Thyroid gland (tissue), 4 donors: ENCODE data around the gene SLC66A1. TPM values are rescaled to one million over a fixed set of nuclear protein-coding genes. Genes with fewer than 3 reads are reported as not detected.

Experiments used
- DNase-seq, 2 donors: peaks; one replicate each; pipeline ENCODE4 v3.0.0-alpha.2; 2019
- H3K27ac ChIP-seq, 3 donors: fragments of 200-600 bp; sonication (generic); 1 replicate in 2 of 3; 2 replicates in 1 of 3; pipeline ENCODE4 v1.5.1; 2016 to 2019; ENCODE audit warnings: mild to moderate bottlenecking in 1 of 3, moderate library complexity in 1 of 3
- H3K27me3 ChIP-seq: fragments of 200-600 bp; sonication (generic); one replicate; pipeline ENCODE4 v1.5.1; 2019
- H3K36me3 ChIP-seq, 2 donors: fragments of 200-600 bp; sonication (generic); one replicate each; pipeline ENCODE4 v1.5.1; 2016 to 2019
- H3K4me1 ChIP-seq, 2 donors: fragments of 200-600 bp; sonication (generic); one replicate each; pipeline ENCODE4 v1.5.1; 2017 to 2019
- H3K4me3 ChIP-seq, 3 donors: fragments of 200-600 bp; sonication (generic); replicated peaks in 1 of 3; 1 replicate in 2 of 3; 2 replicates in 1 of 3; pipeline ENCODE4 v1.5.1; 2016; ENCODE audit warnings: mild to moderate bottlenecking in 1 of 3
- H3K9me3 ChIP-seq: fragments of 200-600 bp; sonication (generic); one replicate; pipeline ENCODE4 v1.5.1; 2017
- POLR2A ChIP-seq, 2 donors: fragments of 450-650 bp; IDR thresholded peaks; one replicate each; pipeline ENCODE4 v1.6.1; 2017; ENCODE audit warnings: antibody characterized with exemption in 2 of 2, mild to moderate bottlenecking in 2 of 2, moderate library complexity in 1 of 2
- WGBS, 2 donors: methylation state at CpG; one replicate each; pipeline ENCODE4 v1.1.5; 2017; 5-methylcytosine and 5-hydroxymethylcytosine counted together
- intact Hi-C: fragments of 100-400 bp; cut with DNase I; formaldehyde crosslinking; loops from one replicate; pipeline ENCODE4 v1.15.1; 2023
- total RNA-seq, 4 donors: library from RNA; depleted of rRNA; stranded (reverse); fragments of >200 nt; gene quantifications; one replicate each; pipeline ENCODE4 v1.2.3, GENCODE V29; 2016
- TF ChIP-seq, protein P1 (sequence below), 6 experiments: fragments of 200-600 bp in 3 of 6; fragments of 450-650 bp in 3 of 6; sonication (generic) in 3 of 6; IDR thresholded peaks; one replicate each; pipeline ENCODE4 v1.5.1; 2016 to 2019; ENCODE audit warnings: antibody characterized with exemption in 6 of 6, mild to moderate bottlenecking in 2 of 6, inconsistent platforms in 1 of 6, moderate library complexity in 1 of 6

SLC66A1 gene
- total RNA-seq, 4 donors from 2014 or later, result 17.6 to 24.6 (median 17.8) TPM

DNA sequence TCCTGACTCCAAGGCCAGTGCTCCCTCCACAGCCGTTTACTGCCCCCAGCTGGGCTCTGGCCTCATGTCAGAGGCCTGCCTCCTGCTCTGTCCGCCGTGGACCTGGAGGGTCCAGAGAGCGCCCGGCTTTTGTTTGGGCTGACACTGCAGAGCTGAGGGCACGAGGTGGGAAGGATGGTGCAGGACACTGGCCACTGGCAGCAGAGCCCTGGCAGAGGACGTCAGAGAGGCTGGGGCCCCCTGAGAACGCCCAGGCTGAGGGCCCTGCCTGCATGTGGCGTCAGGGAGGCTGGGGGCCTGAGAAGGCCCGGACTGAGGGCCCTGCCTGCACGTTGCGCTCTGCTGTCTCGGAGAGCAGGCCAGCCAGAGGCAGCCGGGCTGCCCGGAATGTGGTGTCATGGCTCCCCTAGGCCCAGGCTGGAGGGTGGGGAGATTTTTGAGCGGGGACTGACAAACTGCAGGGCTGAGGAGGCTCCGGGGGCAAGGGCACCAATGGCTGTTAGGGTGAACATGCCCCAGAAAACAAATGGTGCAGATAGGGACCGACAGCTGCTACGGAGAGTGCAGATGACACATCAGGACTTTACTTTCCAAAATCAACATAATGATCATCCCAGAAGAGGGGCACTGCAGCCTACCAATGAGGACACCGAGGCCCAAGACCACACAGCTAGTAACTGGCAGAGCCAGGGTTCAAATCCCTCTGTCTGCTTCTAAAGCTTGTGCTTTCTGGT is 31.7 kb downstream of the SLC66A1 start:
- no peaks in the 10 kb centered on the region for H3K27me3 ChIP-seq
- peaks cover 29 to 42% of the 10 kb centered on the region in 2 donors for H3K36me3 ChIP-seq
- H3K27ac ChIP-seq, result no peak overlapping the region
- 88 to 91% methylated on average over 11 to 12 of the region's 20 CpGs for WGBS, 2 donors
- H3K9me3 ChIP-seq, result no peaks in the 10 kb centered on the region
- TF ChIP-seq, protein P1, sequence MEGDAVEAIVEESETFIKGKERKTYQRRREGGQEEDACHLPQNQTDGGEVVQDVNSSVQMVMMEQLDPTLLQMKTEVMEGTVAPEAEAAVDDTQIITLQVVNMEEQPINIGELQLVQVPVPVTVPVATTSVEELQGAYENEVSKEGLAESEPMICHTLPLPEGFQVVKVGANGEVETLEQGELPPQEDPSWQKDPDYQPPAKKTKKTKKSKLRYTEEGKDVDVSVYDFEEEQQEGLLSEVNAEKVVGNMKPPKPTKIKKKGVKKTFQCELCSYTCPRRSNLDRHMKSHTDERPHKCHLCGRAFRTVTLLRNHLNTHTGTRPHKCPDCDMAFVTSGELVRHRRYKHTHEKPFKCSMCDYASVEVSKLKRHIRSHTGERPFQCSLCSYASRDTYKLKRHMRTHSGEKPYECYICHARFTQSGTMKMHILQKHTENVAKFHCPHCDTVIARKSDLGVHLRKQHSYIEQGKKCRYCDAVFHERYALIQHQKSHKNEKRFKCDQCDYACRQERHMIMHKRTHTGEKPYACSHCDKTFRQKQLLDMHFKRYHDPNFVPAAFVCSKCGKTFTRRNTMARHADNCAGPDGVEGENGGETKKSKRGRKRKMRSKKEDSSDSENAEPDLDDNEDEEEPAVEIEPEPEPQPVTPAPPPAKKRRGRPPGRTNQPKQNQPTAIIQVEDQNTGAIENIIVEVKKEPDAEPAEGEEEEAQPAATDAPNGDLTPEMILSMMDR (IDR thresholded peaks at IDR 0.05), result no peak
- no peak for TF ChIP-seq POLR2A (IDR thresholded peaks at IDR 0.05)
- no peak overlapping the region for H3K4me3 ChIP-seq
- H3K4me1 ChIP-seq, result peaks cover 0 to 6% of the 10 kb centered on the region in 2 donors
- DNase-seq, result no peak
- intact Hi-C loops, result loop anchor here (2.0 to 10.0 kb wide), 2 partner anchors 241 to 307 kb away; no protein-coding TSS in a partner anchor

DNA sequence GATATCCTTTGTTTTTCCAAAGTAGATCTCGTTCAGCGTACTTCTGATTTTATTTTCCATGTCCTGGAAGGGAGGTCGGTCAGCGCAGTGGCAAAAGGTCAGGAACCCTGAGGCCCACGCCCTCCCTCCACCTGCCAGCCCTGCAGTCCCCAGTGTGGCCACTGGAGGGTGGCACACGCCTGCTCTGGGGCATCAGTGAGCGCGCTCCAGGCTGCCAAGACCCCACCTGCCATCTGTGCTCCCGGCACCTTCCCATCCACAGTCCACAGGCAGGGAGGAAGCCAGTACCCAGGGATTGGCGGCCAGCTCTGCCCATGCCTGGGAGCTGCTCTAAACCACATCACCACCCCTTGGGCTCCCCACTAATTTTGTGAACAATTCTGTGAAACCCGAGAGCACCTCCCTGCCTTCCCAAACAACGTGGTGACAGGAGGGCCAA is 32.3 kb downstream of the SLC66A1 start:
- Histone ChIP-seq H3K36me3 (peaks cover 29 to 38% of the 10 kb centered on the region in 2 donors), H3K27me3 (no peaks in the 10 kb centered on the region), H3K27ac (no peak overlapping the region), H3K9me3 (no peaks in the 10 kb centered on the region), H3K4me1 (peaks cover 0 to 6% of the 10 kb centered on the region in 2 donors), H3K4me3 (no peak overlapping the region)
- peak; percentile 45 to 50 for DNase-seq
- intact Hi-C loops, result loop anchor here (10.0 kb wide), 1 partner anchor 240 kb away; no protein-coding TSS in a partner anchor
- WGBS, 2 donors, result 79 to 80% methylated on average over 12 of the region's 12 CpGs
- TF ChIP-seq, protein P1 (IDR thresholded peaks at IDR 0.05), result peak; percentile 42 to 82 (median 74)
- no peak for TF ChIP-seq POLR2A (IDR thresholded peaks at IDR 0.05)

DNA sequence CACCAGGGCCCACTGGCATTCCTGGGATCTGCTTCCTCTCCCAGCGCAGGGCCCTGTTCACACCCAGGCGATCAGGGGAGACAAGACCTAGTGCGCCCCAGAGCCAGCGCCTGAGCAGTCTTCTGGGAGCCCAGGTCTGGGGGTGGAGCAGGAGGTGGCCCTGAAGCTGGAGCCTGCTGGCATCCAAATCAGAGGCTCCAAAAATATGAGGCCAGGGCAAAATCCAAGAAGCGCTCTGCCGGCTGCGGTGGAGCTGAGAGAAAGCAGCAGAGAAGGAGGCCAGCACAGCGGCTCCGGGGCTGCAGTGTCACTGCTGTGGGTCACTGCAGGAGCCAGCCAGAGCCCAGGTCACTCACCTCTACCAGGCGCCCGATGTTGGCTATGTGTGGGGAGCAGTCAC is 32.7 kb downstream of the SLC66A1 start:
- Histone ChIP-seq H3K4me1 (peaks cover 0 to 6% of the 10 kb centered on the region in 2 donors), H3K9me3 (no peaks in the 10 kb centered on the region), H3K27me3 (no peaks in the 10 kb centered on the region), H3K27ac (no peak overlapping the region), H3K36me3 (peaks cover 29 to 33% of the 10 kb centered on the region in 2 donors), H3K4me3 (no peak overlapping the region)
- no peak for DNase-seq
- WGBS, 2 donors, result 98 to 100% methylated on average over 7 to 10 of the region's 11 CpGs
- intact Hi-C loops, result loop anchor here (10.0 kb wide), 1 partner anchor 240 kb away; no protein-coding TSS in a partner anchor
- no peak for TF ChIP-seq POLR2A (IDR thresholded peaks at IDR 0.05)
- TF ChIP-seq, protein P1 (IDR thresholded peaks at IDR 0.05), result no peak

- Histone ChIP-seq H3K4me1 (peaks cover 0 to 6% of the 10 kb centered on the region in 2 donors), H3K4me3 (no peak overlapping the region), H3K27ac (no peak overlapping the region), H3K36me3 (peaks cover 33% of the 10 kb centered on the region in 2 donors), H3K9me3 (no peaks in the 10 kb centered on the region), H3K27me3 (no peaks in the 10 kb centered on the region)
- no peak for TF ChIP-seq POLR2A (IDR thresholded peaks at IDR 0.05)
- TF ChIP-seq, protein P1 (IDR thresholded peaks at IDR 0.05), result no peak
- no peak for DNase-seq
- intact Hi-C loops, result loop anchor here (10.0 kb wide), 1 partner anchor 239 kb away; no protein-coding TSS in a partner anchor
- 71 to 90% methylated on average over 1 to 8 of the region's 8 CpGs for WGBS, 2 donors
Observed at GRCh38 chr1:19345391-19345790, 33.3 kb downstream of the SLC66A1 start.

GRCh38 chr1:19346026-19346425 is 33.9 kb downstream of the SLC66A1 start:
- no peaks in the 10 kb centered on the region for H3K27me3 ChIP-seq
- no peak overlapping the region for H3K27ac ChIP-seq
- peaks cover 0 to 6% of the 10 kb centered on the region in 2 donors for H3K4me1 ChIP-seq
- H3K36me3 ChIP-seq, result peaks cover 33% of the 10 kb centered on the region in 2 donors
- H3K4me3 ChIP-seq, result no peak overlapping the region
- H3K9me3 ChIP-seq, result no peaks in the 10 kb centered on the region
- DNase-seq, result no peak
- intact Hi-C loops, result loop anchor here (10.0 kb wide), 1 partner anchor 239 kb away; no protein-coding TSS in a partner anchor
- TF ChIP-seq POLR2A (IDR thresholded peaks at IDR 0.05), result no peak
- TF ChIP-seq, protein P1 (IDR thresholded peaks at IDR 0.05), result no peak
- WGBS, 2 donors, result 86 to 91% methylated on average over 6 of the region's 6 CpGs
